ENCODE results near the gene MTARC1. TPM values are rescaled to one million over a fixed set of nuclear protein-coding genes. Genes with fewer than 3 reads are reported as not detected.

MTARC1 gene
- total RNA-seq, 1 donor from 2014 or later = 37.1 TPM

DNA sequence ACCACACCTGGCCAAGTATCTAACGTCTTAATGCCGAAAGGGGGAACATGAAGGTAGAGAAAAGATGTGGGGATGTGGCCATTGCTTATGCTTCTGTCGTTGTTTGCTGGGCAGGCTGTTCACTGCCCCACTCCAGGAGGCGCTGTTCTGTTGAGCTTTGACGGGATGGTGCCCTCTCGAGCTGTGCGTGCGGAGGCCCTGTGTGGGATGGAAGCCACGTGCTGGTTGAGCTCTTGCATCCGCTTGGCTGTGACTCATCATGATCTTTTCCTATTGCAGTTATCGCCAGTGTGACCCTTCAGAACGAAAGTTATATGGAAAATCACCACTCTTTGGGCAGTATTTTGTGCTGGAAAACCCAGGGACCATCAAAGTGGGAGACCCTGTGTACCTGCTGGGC, 26.3 kb downstream of the MTARC1 start:
- no peak overlapping the region for H3K4me3 Mint-ChIP-seq (ENCODE audit: low read depth)

GRCh38 chr1:220815409-220815808, 28.7 kb downstream of the MTARC1 start:
- no peaks in the 10 kb centered on the region for H3K27me3 Mint-ChIP-seq

More for the DNA sequence above, 26.3 kb downstream of the MTARC1 start:
- Mint-ChIP-seq H3K27me3 (no peaks in the 10 kb centered on the region), H3K4me1 (ENCODE audit: low read depth) (no peaks in the 10 kb centered on the region), H3K27ac (no peak overlapping the region), H3K36me3 (ENCODE audit: insufficient read depth) (peaks cover 44% of the 10 kb centered on the region), H3K9me3 (ENCODE audit: low read depth) (no peaks in the 10 kb centered on the region)
- DNase-seq (ENCODE audit: low spot score, unreplicated experiment) = no peak
- no peak for TF ChIP-seq CTCF (IDR thresholded peaks at IDR 0.05; ENCODE audit: unreplicated experiment)

GRCh38 chr1:220817907-220818306, 31.2 kb downstream of the MTARC1 start:
- H3K4me3 Mint-ChIP-seq (ENCODE audit: low read depth) = no peak overlapping the region
- H3K4me1 Mint-ChIP-seq (ENCODE audit: low read depth) = no peaks in the 10 kb centered on the region
- H3K27ac Mint-ChIP-seq = no peak overlapping the region
- H3K9me3 Mint-ChIP-seq (ENCODE audit: low read depth) = peaks cover 4% of the 10 kb centered on the region
- DNase-seq (ENCODE audit: low spot score, unreplicated experiment) = no peak
- no peak for TF ChIP-seq CTCF (IDR thresholded peaks at IDR 0.05; ENCODE audit: unreplicated experiment)
- H3K36me3 Mint-ChIP-seq (ENCODE audit: insufficient read depth) = peaks cover 33% of the 10 kb centered on the region
- no peaks in the 10 kb centered on the region for H3K27me3 Mint-ChIP-seq

More at GRCh38 chr1:220815409-220815808, 28.7 kb downstream of the MTARC1 start:
- DNase-seq (ENCODE audit: low spot score, unreplicated experiment) = no peak
- peaks cover 46% of the 10 kb centered on the region for H3K36me3 Mint-ChIP-seq (ENCODE audit: insufficient read depth)
- H3K4me1 Mint-ChIP-seq (ENCODE audit: low read depth) = no peaks in the 10 kb centered on the region
- no peak overlapping the region for H3K27ac Mint-ChIP-seq
- H3K9me3 Mint-ChIP-seq (ENCODE audit: low read depth) = peaks cover 3% of the 10 kb centered on the region
- no peak for TF ChIP-seq CTCF (IDR thresholded peaks at IDR 0.05; ENCODE audit: unreplicated experiment)
- no peak overlapping the region for H3K4me3 Mint-ChIP-seq (ENCODE audit: low read depth)

DNA sequence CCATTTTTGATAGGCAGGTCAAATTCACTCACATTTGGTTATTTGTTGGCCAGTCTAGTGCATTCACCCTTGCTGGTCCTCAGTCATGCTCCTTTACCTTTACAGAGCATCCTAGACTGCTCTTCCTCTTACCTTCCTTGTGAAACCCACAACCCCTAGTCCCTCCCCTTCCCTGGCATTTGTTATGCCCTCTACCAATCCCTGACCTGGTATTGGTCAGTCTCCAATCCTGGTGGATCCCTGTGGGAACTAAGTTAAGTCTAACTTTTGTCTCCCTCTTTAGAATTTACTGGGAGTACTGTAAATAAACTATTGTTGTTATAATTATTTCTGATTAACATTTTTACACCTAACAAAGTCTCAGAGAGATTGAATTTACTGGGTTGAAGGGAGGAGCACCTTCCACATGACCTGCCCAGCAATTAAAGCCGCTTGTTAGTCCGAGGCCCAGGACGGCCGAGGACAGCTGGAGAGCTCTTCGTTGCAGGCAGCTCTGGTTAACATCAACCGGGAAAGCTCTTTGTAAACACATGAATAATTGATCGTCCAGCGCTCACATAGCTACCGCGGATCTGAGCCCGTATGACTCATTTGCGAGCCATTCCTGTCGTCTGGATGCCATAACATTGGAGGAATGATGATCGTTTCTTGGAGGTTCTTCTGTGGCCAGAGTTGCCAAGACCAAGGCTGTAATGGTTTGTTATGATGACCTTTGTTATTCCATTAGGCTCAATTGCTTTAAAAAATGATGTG, 31.9 kb downstream of the MTARC1 start:
- Mint-ChIP-seq H3K27ac (no peak overlapping the region), H3K9me3 (ENCODE audit: low read depth) (peaks cover 4% of the 10 kb centered on the region), H3K36me3 (ENCODE audit: insufficient read depth) (peaks cover 28% of the 10 kb centered on the region), H3K4me3 (ENCODE audit: low read depth) (no peak overlapping the region), H3K27me3 (no peaks in the 10 kb centered on the region), H3K4me1 (ENCODE audit: low read depth) (no peaks in the 10 kb centered on the region)
- DNase-seq (ENCODE audit: low spot score, unreplicated experiment) = no peak
- no peak for TF ChIP-seq CTCF (IDR thresholded peaks at IDR 0.05; ENCODE audit: unreplicated experiment)

DNA sequence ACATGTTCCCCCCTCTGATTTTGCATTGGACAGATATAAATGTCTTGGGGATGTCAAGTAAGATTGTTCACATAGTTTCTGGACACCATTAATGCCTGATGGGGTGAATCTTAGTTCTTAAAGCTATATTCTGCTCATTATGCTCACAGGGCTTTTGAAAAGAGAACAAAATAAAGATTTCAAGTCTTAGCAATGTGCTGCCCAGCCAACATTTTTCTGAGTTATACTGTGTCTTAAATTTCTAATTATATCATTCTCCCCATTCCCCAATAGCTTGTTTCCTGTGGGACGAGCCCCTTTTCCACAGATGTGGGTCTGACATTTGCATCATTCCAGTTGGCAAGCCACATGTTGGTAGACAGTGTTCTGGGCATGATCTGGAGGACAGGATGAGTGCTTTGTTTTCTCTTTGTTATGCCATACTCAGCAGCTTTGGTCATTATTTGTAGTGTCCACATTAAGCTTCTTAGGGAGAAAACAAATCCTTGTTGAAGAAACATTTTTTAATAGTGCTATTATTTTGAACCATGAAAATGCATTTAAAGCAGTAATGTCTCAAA, 32.8 kb downstream of the MTARC1 start:
- no peak for DNase-seq (ENCODE audit: low spot score, unreplicated experiment)
- Mint-ChIP-seq H3K27me3 (no peaks in the 10 kb centered on the region), H3K36me3 (ENCODE audit: insufficient read depth) (peaks cover 23% of the 10 kb centered on the region), H3K27ac (no peak overlapping the region), H3K4me3 (ENCODE audit: low read depth) (no peak overlapping the region), H3K4me1 (ENCODE audit: low read depth) (peaks cover 3% of the 10 kb centered on the region), H3K9me3 (ENCODE audit: low read depth) (peaks cover 4% of the 10 kb centered on the region)
- TF ChIP-seq CTCF (IDR thresholded peaks at IDR 0.05; ENCODE audit: unreplicated experiment) = no peak

Measured in progenitor cell of endocrine pancreas (in vitro differentiated cells).